Motor neuron (in vitro differentiated cells): ENCODE results near the gene AP3S1. TPM values are rescaled to one million over a fixed set of nuclear protein-coding genes. Genes with fewer than 3 reads are reported as not detected.
"Not testable (repeated sequence)": the region's sequence is repeated elsewhere in the genome, so short reads cannot be mapped to it uniquely, and the experiment has no call there.

Source experiments
- ATAC-seq, 8 experiments: fragments of 200-7000 bp; cut with Tn5 transposase; replicated peaks in 6 of 8; 2 replicates each; pipeline ENCODE4 v1.8.0; 2021; ENCODE audit warnings: mild to moderate bottlenecking in 8 of 8, moderate library complexity in 8 of 8
- H3K27ac ChIP-seq, 2 donors: fragments of 250-450 bp; sonication (Bioruptor Pico); 2 replicates each; pipeline ENCODE4 v1.9.0; 2021; ENCODE audit warnings: antibody characterized with exemption in 2 of 2, mild to moderate bottlenecking in 2 of 2, moderate library complexity in 1 of 2
- H3K4me1 ChIP-seq, 2 donors: fragments of 250-450 bp; sonication (Bioruptor Pico); replicated peaks in 1 of 2; 2 replicates each; pipeline ENCODE4 v1.6.1; 2021; ENCODE audit warnings: antibody characterized with exemption in 2 of 2, mild to moderate bottlenecking in 2 of 2, moderate library complexity in 1 of 2
- H3K4me3 ChIP-seq, 5 donors: fragments of 250-450 bp; sonication (Bioruptor Pico); 2 replicates each; pipeline ENCODE4 v1.9.0; 2021; ENCODE audit warnings: antibody characterized with exemption in 5 of 5, mild to moderate bottlenecking in 5 of 5, moderate library complexity in 4 of 5
- WGBS, 10 experiments: fragments of 450-650 bp; shearing (Covaris generic); methylation state at CpG; one replicate each; pipeline ENCODE4 v1.0.0; 2022; 5-methylcytosine and 5-hydroxymethylcytosine counted together
- in situ Hi-C, 9 experiments: fragments of 400-800 bp; cut with MboI; loops; one replicate each; pipeline ENCODE4 v1.15.0; 2021; ENCODE audit warnings: low sequenced_read_pairs in 9 of 9, low pct_unique_long_range_greater_than_20kb in 2 of 9; ENCODE audit not compliant: unreplicated experiment in 9 of 9
- total RNA-seq, 8 experiments: library from RNA; unstranded; fragments of 300-600 nt; gene quantifications; 2 replicates each; pipeline versions ENCODE4 v1.2.3 to v1.2.4, GENCODE V29; 2022

Gene AP3S1
- total RNA-seq, 8 experiments from 2014 or later = 35.4 to 92.3 (median 59.6) TPM

DNA sequence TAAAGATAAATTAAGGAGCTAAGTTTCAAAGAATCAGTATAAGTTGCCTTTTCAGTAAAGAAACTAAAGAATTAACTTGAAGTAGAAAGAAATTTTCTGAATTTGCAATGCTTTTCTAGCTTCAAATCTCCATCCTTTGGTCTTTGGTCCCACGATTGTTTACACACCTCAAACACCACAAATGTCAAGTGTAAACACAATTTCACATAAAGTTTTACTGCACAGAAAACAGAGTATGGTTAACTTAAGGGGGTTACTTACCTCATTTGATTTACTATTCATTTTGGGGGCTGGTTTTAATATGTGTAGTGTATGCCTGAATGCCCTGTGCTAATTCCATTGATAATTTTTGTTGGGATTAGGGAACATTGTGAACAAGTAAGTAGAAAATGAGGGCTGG lies 29.4 kb upstream of the AP3S1 start:
- peaks cover 17 to 22% of the 10 kb centered on the region in 2 donors for H3K4me1 ChIP-seq
- no peak overlapping the region for H3K4me3 ChIP-seq
- H3K27ac ChIP-seq = no peak overlapping the region
- in situ Hi-C loops = no loop called here
- WGBS, 10 experiments = 0 to 100% (median 83%) methylated on average over 1 of the region's 1 CpG; no CpG with 5 or more reads in 1 of the 10 experiments
- ATAC-seq = no peak

GRCh38 chr5:115813719-115814118 lies 28.0 kb upstream of the AP3S1 start:
- Histone ChIP-seq H3K4me3 (no peak overlapping the region), H3K4me1 (peaks cover 21 to 30% of the 10 kb centered on the region in 2 donors), H3K27ac (no peak overlapping the region)
- in situ Hi-C loops = no loop called here
- no peak for ATAC-seq
- 50 to 100% (median 86%) methylated on average over 1 to 5 of the region's 5 CpGs for WGBS, 10 experiments

DNA sequence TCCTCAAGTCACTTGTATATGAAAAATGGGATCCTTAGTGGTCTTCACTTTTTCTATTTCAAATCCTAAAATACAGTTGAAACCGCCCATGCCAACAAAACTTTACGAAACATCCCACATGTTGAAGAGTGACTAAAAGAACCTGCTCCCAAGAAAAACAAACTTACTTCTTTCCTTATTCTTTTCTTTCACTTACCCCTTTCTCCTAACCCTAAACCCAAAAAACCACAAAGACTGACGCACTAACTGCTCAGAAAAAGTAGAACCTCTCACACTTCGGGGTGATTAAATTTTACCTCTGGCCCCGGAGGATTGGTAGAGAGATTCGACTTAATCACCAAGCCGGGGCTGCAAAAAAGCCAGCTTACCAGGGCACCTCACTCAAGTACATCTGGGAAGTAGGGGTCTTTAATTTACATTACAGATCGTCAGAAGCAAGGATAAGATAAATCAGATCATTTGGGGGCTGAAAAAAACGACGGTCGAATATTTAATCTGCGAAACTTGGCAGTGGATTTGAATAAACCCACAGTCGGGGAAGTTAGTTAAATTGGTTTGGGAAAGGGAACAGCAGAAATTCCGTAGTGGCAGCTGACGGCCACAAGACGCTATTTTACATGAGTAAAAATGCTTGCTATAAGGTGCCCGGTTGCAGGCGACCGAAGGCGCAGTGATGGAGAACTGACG lies 26.6 kb upstream of the AP3S1 start:
- peaks cover 21 to 30% of the 10 kb centered on the region in 2 donors for H3K4me1 ChIP-seq
- WGBS, 10 experiments = 0 to 63% (median 14%) methylated on average over 1 to 18 of the region's 21 CpGs
- in situ Hi-C loops = no loop called here
- no peak overlapping the region for H3K27ac ChIP-seq
- ATAC-seq = no peak
- peak overlapping the region; percentile 66 to 74 (median 70) for H3K4me3 ChIP-seq

DNA sequence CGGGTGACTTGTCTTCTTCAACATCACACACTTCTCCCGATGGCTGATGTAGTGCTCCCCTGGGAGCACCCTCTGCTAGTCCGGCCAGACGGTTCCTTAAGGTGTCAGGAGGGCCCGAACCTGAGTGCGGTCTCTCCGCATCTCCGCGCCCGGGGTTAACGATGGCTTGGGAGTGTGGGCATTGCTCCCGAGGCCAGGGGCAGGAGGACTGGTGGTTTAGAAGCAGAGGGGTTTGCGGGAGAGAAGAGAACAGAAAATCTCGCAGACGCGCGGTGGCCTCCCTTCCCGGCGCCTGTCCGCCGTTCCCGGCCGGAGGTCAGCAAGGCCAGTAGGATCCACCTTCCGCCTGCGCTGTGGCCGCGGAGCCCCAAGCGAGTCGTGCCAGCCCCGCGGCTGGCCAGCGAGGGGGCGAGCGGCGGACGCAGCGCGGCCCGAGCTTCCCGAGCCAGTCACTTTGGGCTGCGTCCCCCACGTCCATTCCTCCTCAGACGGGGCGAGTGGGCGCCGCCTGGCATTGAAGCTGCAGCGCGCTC lies 26.0 kb upstream of the AP3S1 start:
- Histone ChIP-seq H3K4me1 (peaks cover 21 to 30% of the 10 kb centered on the region in 2 donors), H3K27ac (peak overlapping the region; percentile 98 to 99), H3K4me3 (peak overlapping the region; percentile 66 to 74 (median 70))
- in situ Hi-C loops = no loop called here
- peak in 7 of 8 experiments; percentile 3 to 38 (median 20) for ATAC-seq
- 0% methylated on average over 2 to 11 of the region's 48 CpGs; no CpG with 5 or more reads in 5 of the 10 experiments for WGBS, 10 experiments

GRCh38 chr5:115816226-115817081 lies 25.3 kb upstream of the AP3S1 start, which contains the start of gene CDO1:
Gene CDO1, minus strand, starts transcription at chr5:115816659. Its CDS starts 262 bp downstream, at chr5:115816397.
- ATAC-seq = peak; percentile 73 to 87 (median 82)
- 0 to 11% (median 3%) methylated on average over 3 to 15 of the region's 69 CpGs; no CpG with 5 or more reads in 3 of the 10 experiments for WGBS, 10 experiments
- peak within 1 kb of the TSS; percentile 66 to 74 (median 70) for H3K4me3 ChIP-seq
- peak within 1 kb of the TSS; percentile 98 to 99 for H3K27ac ChIP-seq
- in situ Hi-C loops = no loop called here
- peaks cover 21 to 30% of the 10 kb centered on the region in 2 donors for H3K4me1 ChIP-seq

GRCh38 chr5:115817386-115817785 lies 24.3 kb upstream of the AP3S1 start:
- in situ Hi-C loops = no loop called here
- WGBS, 10 experiments = 22 to 100% (median 66%) methylated on average over 1 to 7 of the region's 7 CpGs
- H3K27ac ChIP-seq = peak overlapping the region; percentile 98 to 99
- peak overlapping the region; percentile 66 to 74 (median 70) for H3K4me3 ChIP-seq
- H3K4me1 ChIP-seq = peaks cover 21 to 30% of the 10 kb centered on the region in 2 donors
- no peak for ATAC-seq

GRCh38 chr5:115818821-115819220 lies 22.9 kb upstream of the AP3S1 start:
- Histone ChIP-seq H3K4me1 (peaks cover 18 to 24% of the 10 kb centered on the region in 2 donors), H3K4me3 (no peak overlapping the region), H3K27ac (no peak overlapping the region)
- ATAC-seq = no peak
- in situ Hi-C loops = no loop called here
- WGBS, 10 experiments = 88 to 100% (median 91%) methylated on average over 1 to 11 of the region's 18 CpGs; no CpG with 5 or more reads in 4 of the 10 experiments

DNA sequence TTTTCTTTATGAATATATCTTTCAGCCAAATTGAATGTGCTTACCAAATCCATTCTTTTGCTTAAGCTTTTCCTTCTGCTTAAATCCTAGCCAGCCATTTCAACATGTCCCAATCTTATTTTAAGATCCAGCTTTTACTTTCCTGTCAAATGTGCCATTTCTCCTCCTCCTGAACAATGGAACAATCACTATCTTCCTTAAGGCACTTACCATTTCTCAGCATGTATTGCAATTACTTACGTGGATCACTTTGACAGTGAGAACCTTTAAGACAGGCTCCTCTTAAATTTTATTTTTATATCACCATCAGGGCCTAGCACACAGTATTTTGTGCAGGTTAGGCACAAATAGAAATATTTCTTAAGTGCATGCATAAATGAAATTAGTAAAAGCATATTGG lies 20.9 kb upstream of the AP3S1 start:
- Histone ChIP-seq H3K4me1 (peaks cover 6 to 10% of the 10 kb centered on the region in 2 donors), H3K4me3 (no peak overlapping the region), H3K27ac (no peak overlapping the region)
- ATAC-seq = no peak
- 0 to 100% (median 71%) methylated on average over 1 of the region's 1 CpG; no CpG with 5 or more reads in 2 of the 10 experiments for WGBS, 10 experiments
- in situ Hi-C loops = no loop called here

DNA sequence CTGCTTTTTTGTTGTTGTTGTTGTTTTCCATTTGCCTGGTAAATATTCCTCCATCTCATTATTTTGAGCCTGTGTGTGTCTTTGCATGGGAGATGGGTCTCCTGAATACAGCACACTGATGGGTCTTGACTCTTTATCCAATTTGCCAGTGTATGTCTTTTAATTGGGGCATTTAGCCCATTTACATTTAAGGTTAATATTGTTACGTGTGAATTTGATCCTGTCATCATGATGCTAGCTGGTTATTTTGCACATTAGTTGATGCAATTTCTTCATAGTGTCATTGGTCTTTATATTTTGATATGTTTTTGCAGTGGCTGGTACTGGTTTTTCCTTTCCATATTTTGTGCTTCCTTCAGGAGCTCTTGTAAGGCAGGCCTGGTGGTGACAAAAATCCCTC lies 16.8 kb upstream of the AP3S1 start:
- not testable (repeated sequence) for ATAC-seq, H3K4me1 ChIP-seq, H3K27ac ChIP-seq, H3K4me3 ChIP-seq
- 100% methylated on average over 1 of the region's 1 CpG; no CpG with 5 or more reads in 8 of the 10 experiments for WGBS, 10 experiments
- in situ Hi-C loops = loop anchor here in 2 of 9 experiments (25.0 kb wide), 1 partner anchor 513 kb away; no protein-coding TSS in a partner anchor

GRCh38 chr5:115825948-115826347 lies 15.8 kb upstream of the AP3S1 start:
- in situ Hi-C loops = loop anchor here in 2 of 9 experiments (25.0 kb wide), 1 partner anchor 514 kb away; no protein-coding TSS in a partner anchor
- no peaks in the 10 kb centered on the region for H3K4me1 ChIP-seq
- WGBS, 10 experiments = 87 to 100% (median 100%) methylated on average over 1 to 4 of the region's 4 CpGs; no CpG with 5 or more reads in 1 of the 10 experiments
- no peak overlapping the region for H3K27ac ChIP-seq
- no peak overlapping the region for H3K4me3 ChIP-seq
- no peak for ATAC-seq

- Histone ChIP-seq H3K4me3 (no peak overlapping the region), H3K27ac (no peak overlapping the region), H3K4me1 (no peaks in the 10 kb centered on the region)
- in situ Hi-C loops = loop anchor here in 3 of 9 experiments (10.0 to 25.0 kb wide), 2 partner anchors 185 to 518 kb away; no protein-coding TSS in a partner anchor
- 89 to 100% (median 93%) methylated on average over 2 to 5 of the region's 5 CpGs for WGBS, 10 experiments
- ATAC-seq = no peak
Observed at GRCh38 chr5:115829913-115830312, 11.8 kb upstream of the AP3S1 start.

GRCh38 chr5:115831163-115831768 lies 10.5 kb upstream of the AP3S1 start:
- Histone ChIP-seq H3K4me1 (no peaks in the 10 kb centered on the region), H3K27ac (no peak overlapping the region), H3K4me3 (no peak overlapping the region)
- ATAC-seq = peak in 3 of 8 experiments; percentile 28 to 46 (median 40)
- in situ Hi-C loops = loop anchor here in 3 of 9 experiments (10.0 to 25.0 kb wide), 2 partner anchors 186 to 519 kb away; no protein-coding TSS in a partner anchor
- WGBS, 10 experiments = 0 to 100% (median 50%) methylated on average over 1 to 2 of the region's 2 CpGs; no CpG with 5 or more reads in 1 of the 10 experiments
